UCSD-AML1 (cell line): ENCODE measurements around the gene EGFR.

ENCODE experiments used
- DNase-seq: peaks from one replicate; lab custom pipeline; 2025; ENCODE audit not compliant: unreplicated experiment; lab: John Stamatoyannopoulos, UW

Gene EGFR

DNA sequence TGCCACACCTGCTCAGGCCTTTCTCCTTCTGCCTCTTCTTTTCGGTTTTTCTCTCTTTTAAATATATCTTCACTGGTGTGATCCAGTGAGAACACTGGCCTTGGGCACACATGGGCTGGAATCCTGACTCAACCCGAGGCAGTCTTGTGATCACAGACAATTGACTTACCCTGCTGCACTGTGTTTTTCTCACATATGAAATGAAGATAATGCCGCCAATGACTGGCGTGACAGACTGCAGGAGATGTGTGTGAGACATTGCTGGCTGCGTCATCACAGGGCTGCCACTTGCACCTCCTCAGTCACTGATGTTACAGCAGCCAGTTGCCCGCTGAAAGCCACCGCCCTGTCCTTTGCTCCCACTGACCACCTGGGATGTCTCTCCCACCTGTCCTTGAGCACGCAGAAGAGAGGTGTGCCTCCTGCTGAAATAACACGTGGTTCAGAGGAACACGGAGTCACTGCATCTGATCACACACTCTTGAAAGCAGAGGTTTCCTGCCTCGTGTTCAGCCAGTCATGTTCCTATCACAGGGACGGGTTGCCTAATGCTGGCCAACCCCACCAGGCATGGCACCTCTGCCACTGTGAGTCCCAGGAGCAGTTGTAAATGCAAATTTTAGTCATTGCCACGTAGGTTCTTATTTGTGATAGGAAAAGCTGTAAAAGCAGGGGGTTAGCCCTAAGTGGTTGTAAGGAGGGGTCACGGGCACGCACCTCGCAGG lies 221.8 kb downstream of the EGFR start:
- DNase-seq = no peak

DNA sequence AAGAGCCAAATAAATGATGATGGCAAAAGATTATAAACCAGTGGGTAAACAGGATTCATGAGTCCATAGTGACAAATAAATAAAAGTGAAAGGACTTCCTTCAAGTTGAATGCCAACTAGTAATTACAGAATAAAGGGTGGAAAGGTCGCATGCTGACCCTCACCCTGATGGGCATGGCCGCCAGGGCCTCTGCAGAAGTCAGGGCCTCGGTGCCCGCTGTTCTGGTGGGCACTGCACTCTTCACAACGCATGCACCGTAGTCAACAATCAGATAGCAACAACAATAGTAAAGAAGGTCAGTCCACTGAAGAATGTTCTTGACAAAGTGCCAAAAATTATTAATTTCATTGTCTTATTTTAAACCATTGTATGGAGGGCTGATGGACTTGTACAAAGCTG lies 223.1 kb downstream of the EGFR start:
- no peak for DNase-seq

DNA sequence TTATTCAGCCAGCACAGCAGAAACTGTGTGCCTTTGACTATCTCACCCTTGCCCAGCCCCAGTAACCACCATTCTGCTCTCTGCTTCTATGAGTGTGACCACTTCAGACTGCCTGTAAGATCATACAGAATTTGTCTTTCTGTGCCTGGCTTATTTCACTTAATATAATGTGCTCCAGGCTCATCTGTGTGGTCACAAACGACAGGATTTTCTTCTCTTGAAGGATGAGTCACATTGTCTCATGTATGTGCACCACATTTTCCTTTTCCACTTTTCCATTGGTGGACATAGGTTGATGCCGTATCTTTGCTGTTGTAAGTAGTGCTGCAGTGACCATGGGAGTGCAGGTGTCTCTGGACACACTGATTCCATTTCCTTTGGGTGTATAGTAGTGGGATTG lies 223.8 kb downstream of the EGFR start:
- DNase-seq = no peak

DNA sequence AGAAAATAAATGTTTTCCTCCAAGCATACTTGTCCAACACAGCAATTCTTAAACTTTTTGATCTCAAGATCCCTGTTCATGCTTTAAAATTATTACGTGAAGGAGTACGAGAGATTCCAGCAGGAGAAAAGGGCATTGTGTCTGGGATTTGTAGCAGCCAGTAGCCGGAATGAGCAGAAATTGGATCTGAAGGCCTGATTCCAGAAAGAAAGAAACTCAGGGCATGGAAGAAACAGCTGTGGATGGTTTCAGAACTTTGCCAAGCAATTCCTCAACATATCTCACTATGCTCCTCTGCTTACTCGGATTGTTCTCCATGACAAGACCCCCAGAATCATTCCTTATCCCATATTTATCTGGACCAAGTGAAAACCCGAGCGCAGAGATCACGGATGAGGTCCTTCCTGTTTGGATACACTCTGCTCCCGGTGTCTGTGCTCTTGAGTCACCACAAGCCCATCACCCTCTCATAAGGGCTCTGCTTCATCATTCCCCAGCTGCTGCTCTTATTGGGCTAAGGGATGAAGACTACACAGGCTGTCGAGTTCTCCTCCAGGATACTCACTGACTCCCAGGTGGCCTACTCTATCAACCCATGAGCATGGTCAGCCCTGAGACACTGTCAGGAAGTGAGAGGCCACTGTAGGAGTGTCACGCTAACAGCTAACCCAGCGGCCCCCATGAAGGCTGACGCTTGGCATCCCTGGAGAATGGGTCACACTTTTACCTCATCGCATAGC lies 225.4 kb downstream of the EGFR start:
- no peak for DNase-seq

DNA sequence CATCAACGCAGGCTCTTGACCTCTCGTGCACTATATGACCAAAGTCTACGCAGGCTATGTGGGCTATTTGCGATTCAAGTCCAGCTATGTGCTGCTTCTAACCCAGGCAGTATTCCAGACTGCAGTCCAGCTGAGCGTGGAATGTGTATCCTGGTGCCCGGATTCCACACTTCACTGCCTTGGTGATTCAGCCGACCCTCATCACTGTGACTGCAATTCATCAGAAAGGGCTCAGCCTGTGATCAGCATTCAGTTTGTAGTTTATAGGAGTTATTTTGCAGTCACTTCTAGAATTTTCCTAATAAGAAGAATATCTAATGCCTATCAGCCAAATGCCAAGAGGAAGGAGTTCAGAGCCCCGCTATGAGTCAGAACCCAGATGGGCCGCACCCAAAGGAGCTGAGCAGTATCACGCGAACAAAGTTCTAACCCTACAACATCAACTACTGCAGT lies 226.5 kb downstream of the EGFR start:
- DNase-seq = no peak

DNA sequence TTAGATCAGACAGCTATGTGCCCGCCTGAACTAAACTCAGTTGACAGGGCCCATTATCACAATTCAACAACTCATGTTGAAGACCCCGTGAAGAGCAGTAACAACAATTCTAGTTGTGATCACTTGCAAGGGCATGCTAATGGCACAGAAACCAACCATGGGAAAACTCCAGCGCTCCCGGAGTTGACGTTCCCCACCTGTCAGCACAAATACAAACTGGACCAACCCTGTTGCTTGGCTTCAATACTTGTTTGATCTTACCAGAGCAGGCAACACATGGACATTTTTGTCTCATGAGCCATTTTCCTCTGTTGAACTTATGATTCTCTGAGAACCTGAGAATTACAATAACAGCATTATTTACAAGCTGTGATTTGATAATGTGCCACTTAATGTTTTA lies 227.4 kb downstream of the EGFR start:
- no peak for DNase-seq

DNA sequence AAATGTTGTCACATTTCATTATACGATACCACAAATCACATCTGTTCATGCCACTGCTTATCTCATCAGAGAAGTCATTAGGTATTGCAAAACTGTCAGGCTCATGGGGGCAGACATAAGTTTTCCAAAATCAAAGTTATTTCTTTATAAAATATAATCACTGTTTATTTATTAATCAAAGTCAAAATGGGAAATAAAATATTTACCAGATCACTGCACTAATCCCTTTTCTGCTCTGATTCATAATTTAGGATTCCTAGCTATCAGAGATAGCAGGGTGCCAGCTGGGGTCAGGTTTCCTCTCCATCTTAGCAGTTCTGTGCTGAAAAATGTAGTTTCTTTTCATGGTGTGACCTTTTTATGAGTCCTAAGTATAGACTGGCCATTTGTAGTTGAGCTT lies 228.6 kb downstream of the EGFR start:
- no peak for DNase-seq

DNA sequence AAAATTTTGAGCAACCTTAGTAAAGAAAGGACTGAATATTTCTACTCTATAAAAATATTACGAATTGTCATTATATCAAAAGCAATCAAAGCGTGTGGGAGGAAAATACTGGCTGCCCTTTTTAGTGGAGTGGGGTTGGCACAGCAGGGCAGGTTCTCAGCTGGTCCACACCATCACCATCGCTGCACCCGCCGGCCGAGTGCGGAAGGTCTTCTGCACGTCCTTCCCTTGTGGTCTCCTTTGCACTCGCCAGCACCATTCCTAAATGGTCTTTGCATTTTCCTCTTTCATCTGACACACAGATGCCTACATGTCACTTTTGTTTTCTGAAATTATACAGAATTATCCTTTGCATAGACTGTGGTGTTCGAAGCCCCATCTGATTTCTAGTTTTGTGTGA lies 229.7 kb downstream of the EGFR start:
- no peak for DNase-seq

DNA sequence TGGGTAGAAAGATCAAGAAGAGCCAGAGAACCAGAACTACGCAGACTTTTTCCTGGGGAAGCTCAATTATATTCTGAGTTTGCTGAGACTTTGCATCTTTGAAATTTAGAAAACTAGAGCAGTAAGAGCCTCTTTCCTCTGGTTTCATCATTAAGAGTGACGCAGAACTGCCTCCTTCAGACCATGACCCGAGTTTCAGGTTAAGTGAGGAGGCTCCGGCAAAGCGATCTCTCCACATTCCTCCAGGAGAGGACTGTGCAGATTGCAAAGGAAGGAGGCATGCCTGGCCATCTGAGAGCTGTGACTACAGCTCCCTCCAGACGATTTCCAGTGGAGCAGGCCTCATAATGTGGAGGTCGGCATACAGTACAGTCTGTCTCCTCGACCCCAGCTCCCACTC lies 230.5 kb downstream of the EGFR start:
- no peak for DNase-seq

DNA sequence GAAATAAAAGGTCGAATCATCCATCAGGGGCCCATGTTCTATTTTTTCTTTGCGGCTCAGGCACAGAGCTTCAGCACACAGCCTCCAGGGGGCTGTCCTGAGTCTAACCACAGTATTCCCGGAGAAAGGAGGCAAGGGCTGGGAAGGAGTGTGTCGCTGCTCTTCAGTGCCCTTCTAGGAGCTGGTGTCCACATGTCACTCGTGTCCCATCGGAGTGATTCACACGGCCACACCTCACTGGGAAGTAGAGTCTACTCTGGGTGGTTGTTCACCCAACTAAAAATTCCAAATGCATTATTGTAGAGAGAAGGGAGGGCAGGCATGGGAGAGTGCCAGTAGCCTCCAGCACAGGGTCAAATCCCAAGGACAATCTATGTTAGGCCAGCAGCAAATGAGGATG lies 231.5 kb downstream of the EGFR start:
- DNase-seq = no peak

DNA sequence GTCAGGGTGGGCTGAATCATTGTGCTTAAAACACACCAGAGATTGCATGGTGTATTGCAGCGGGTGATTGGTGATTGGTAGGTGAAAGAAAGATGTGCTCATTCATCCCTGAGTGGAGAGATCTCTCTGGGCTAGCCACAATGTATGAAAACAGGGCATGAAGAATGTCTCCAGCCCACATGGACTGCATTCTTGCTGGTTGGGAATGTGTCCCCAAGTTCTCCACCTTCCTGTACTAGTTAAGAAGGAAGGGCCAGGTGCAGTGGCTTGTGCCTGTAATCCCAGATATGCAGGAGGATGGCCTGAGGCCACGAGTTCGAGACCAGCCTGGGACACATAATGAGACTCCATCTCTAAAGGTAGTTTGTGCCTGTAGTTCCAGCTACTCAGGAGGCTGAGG lies 232.5 kb downstream of the EGFR start:
- DNase-seq = no peak

DNA sequence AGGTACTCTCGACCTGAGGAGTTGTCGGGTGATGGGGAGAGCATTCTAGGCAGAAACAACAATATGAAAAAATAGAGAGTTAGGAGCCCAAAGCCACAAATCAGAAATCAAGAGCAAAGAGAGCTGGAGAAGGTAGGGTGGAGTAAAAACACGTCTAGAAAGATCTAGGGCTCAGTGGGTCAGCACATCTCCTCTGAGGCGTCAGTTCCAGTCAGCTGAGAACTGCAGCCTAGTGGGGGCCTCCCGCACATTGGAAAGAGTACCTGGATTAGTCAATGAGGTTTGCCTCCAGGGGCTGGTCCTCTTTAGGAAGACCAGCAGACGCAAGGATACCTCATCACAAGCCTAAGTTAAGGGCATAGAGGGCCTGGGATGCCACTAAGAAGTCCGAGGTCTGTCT lies 233.1 kb downstream of the EGFR start:
- DNase-seq = no peak

DNA sequence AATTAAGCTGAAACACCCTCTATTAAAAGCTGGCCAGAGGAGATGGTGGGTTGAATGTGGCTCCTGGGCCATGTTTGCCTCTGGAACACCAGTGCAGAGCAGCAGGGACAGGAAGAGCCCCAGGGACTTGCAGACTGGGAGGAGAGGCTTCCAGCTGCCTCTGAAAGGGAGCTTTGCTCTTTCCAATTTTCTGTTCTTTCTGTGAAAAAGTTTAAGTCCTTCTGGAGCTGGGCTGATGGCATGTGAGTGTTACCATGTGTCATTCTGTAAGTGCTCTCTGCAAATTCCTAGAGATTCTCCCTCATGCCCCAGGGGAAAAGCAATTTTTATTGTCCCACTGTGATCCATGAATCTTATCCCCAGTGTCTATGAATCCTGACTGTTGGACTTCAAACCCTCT lies 233.6 kb downstream of the EGFR start:
- no peak for DNase-seq

DNA sequence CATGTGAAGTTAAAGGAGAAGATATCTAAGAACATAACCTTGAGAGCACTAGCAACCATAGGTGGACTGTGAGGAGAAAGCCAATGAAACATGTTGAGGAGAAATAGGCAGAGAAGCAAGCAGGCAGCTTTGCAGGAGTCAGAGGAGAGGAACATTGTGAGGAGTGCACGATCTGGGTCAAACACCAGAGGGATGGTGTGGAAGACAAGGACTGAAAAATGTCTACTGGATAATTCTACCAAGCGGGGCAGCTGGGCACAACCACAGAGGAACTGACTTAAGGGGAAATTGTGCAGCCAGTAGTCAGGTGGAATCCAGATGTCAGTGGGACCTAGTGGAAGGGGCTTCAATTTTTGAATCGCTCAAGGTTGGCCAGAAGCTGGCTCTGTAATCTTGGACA lies 234.4 kb downstream of the EGFR start:
- no peak for DNase-seq

DNA sequence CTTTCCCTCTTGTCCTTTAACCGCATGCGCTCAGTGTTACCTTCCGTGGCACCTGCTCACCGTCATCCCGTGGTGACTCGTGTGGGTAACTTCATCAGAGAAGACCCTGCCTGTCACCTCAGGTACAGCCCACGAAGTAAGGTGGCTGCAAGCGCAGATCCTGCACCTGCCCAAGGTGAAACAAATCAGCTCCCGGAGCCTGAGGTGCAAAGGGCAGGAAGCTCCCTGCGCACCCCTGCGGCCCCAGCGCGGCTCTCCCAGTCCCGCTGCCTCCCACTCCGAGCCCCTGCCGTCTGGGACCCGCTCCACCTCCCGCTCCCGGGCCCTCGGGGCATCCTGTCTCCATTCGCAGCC lies 235.4 kb downstream of the EGFR start:
- DNase-seq = no peak

DNA sequence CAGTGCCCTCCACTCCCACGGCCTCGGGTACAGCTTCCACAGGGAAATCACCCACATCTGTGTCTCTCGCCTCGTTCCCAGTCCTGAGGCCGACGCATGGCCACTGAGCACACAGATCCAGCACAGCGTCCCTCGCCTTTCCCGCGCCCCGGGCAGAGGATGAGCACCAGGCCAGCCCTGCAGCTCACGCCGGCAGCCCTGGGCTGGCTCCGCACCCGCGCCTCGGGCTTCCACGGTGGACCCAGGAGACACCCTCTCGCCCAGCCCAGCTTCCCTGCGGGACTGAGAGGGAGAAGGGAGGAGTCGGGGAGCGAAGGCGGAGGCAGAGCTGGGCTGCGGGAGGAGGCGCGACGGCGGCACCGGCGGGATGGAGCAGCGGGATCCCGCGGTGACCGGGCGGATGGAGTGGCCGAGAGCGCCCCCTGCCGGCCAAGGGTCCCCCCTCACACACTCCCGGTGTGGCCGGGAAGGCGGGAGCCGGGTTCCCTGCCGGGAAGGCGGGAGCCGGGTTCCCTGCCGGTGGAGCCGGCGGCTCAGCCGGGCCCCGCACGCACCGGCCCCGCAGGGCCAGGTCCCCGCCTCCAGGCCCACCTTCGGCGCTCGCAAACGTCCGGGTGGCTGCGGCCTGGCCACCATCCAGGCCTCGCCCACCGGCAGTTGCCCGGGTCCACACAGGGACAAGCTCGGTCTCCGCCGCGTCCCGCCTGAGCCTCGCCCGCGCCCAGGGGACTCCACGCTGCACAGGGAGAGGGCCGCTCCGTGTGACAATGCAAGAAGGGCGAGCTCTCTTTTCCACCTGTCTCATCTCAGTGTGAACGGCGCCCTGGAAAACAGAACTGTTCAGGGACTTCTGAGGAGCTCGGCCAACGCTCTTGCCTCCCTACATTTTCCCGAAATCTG lies 236.0 kb downstream of the EGFR start:
- DNase-seq = peak; percentile 16

DNA sequence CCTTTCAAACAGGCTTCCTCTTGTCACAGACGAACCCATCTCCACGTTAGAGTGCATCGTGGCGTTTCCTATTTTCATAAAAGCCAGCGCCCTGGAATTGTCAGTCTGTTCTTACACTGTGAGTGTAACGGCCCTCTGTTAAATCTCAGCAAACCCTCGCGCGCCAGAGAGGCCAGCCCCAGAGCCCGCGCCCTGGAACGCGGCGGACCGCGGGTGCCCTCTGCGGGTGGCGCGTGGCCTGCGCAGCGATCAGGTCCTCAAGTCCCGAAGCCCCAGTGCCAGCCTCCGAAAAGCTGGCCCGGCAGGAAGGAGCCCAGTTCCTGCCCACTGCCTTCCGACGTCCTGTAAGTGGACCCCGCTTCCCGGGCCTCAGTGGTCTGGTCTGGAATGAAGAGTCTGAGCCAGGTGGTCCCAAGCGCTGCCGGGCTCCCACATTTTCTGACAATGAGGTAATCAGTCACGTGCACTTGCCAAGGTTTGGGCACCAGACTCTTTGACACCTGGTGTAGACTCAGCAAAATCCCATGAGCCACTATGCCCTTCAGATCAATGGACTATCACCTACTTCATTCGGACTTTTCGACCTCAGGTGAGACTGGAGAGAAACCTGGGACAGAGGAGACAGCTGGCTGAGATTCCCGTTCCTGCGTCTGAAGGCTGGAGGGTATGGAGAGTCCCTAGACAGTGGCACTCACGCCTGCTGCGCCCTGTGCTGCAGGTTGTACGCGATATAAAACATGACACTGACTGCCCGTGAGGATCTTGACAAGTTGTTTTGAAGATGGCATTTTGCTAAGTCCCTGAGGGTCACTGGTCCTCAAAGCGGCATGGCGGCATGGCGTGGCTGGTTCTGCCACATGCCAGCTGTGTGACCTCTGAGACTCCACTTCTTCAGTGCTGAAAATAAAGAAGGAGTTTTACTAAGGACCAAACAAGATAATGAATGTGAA lies 237.0 kb downstream of the EGFR start:
- DNase-seq = peak; percentile 37

DNA sequence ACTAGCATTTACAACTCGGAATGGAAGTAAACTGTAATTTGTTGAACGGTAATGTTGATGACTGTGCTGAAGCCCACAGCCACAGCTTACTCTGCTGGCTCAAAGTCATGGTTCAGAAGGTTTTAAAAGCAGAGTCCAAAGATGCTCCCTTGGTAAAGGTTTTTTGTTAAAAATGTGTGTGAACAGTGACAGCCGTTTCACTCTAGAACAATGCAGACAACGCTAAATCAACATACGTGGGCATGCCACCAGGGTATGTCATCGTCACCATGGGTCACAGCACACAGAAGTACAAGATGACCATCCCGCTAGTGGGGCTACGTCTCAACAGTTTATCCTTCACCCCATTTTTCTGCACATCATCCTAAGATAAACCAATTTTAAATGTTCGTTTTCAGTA lies 239.8 kb downstream of the EGFR start:
- DNase-seq = no peak

DNA sequence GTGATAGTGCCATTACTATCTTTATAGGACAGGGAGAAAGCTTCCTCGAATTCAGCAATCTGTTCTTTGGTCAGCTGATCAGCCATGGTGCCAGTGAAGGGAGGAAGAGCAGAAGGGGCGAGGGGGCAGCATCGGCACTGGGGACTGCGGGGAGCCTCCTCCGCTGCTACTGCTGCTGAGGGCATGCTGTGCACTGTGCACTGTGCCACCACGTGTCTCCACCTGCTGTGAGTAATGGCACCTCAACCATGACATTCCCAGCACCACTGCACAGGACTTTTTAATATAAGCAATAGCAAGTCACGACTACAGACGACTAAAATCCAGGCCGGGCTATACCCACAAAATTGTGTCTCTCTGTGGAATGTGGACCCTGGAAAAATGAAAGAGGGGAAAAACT lies 241.4 kb downstream of the EGFR start:
- DNase-seq = no peak

DNA sequence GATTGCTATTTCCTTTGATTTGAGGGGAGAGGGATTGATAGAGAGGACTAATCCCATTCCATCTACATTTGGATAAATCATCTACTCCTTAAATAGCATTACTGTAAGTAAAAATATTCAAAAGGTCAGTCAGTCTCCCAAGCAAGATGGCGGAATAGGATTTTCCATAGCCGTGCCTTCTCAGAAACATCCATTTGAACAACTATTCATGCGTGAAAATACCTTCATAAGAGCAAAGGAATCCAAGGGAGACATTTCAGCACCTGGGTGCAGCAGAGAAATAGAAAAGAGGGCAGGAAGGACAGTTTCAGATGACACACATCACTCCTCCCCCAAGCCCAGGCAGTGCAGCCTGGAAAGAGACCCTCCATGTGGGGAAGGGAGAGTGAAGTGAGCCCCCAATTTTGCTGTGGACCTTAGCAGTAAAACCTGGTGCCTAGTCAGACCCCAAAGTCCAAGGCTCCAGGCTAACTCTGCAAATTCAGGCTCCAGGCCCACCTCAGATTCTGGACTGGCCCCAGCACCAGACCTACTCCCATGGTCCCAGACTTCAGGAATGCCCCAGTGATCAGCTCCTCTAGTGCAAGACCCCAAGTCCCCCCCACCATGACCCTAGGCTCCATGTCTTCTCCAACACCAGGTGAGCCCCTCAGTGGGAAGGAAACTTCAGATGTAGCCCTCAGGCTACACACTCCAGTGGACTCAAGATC lies 242.0 kb downstream of the EGFR start:
- no peak for DNase-seq
